BJ (cell line): Measurements from ENCODE around the gene COL9A3. TPM values are rescaled to one million over a fixed set of nuclear protein-coding genes. Genes with fewer than 3 reads are reported as not detected.

Source experiments
- CTCF ChIA-PET: fragments of 350-600 bp; formaldehyde crosslinking; extraction: SDS; loops from one replicate; lab custom pipeline; 2021; ENCODE audit warnings: antibody characterized with exemption, inconsistent platforms; lab: Yijun Ruan, JAX
- POLR2A ChIA-PET: fragments of 300-600 bp; sonication (Branson Sonifier 250); formaldehyde crosslinking; extraction: SDS; loops from one replicate; lab custom pipeline; 2021; ENCODE audit warnings: antibody characterized with exemption; lab: Charles Lee
- DNase-seq: peaks from one replicate; pipeline ENCODE4 v3.0.0-alpha.2; 2011; ENCODE audit warnings: low read depth
- H3K27me3 ChIP-seq: 2 replicates; pipeline ENCODE4 v1.6.0; 2011; ENCODE audit warnings: low read length; ENCODE audit not compliant: control insufficient read depth, insufficient read depth
- H3K36me3 ChIP-seq: 2 replicates; pipeline ENCODE4 v1.5.1; 2011; ENCODE audit warnings: low read length; ENCODE audit not compliant: control insufficient read depth, insufficient read depth
- H3K4me3 ChIP-seq: 2 replicates; pipeline ENCODE4 v1.5.1; 2011; ENCODE audit warnings: low read depth, mild to moderate bottlenecking, control low read depth, low read length
- CTCF ChIP-seq: IDR thresholded peaks from 2 replicates; pipeline ENCODE4 v1.5.1; 2011; ENCODE audit warnings: low read depth, mild to moderate bottlenecking, control low read depth, inconsistent platforms, low read length, moderate library complexity; ENCODE audit not compliant: insufficient read depth
- polyA plus RNA-seq: library from polyadenylated mRNA; depleted of rRNA; stranded (reverse); fragments of >200 nt; gene quantifications from 2 replicates; pipeline ENCODE4 v1.2.3, GENCODE V29; 2011

Gene COL9A3
- polyA plus RNA-seq, 1 experiment, result 0.21 TPM

DNA sequence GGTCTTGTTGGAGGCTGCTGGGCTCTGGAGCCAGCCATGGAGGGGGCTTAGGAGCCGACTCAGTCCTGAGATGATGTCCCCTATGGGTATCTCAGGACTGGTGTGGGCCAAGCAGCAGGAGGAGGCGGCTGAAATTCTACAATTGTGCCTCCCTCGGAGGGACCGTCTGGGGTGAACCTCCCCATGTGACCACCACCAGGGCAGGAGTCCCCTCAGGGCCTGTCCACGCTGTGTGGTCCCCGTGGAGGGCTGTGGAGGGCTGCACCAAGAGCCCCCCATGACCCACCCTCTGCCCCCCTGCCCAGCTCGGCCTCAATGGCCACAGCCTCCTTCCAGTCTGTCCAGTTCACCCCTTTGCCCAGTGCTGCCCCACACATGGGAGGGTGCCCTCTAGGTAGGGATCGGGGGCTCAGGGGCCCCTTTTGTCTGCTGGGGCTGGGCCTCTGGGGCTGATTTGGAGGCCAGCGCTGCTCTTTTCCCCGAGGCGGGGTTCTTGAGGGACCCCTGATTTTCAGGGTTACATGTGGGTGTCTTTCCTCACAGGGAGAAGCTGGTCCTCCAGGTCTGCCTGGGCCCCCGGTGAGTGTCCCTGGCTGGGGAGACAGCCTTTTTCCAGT, 1.2 kb downstream of the COL9A3 start:
- H3K4me3 ChIP-seq, result no peak overlapping the region
- TF ChIP-seq CTCF, result no peak
- no peak for DNase-seq
- peaks cover 9% of the 10 kb centered on the region for H3K27me3 ChIP-seq
- POLR2A ChIA-PET, result no interaction called here
- no peaks in the 10 kb centered on the region; the same call in 1 of the 2 replicates for H3K36me3 ChIP-seq
- CTCF ChIA-PET, result interaction anchor here (4.4 kb wide), 1 partner anchor 10 kb away, joined by 27 read pairs; no protein-coding TSS in a partner anchor

DNA sequence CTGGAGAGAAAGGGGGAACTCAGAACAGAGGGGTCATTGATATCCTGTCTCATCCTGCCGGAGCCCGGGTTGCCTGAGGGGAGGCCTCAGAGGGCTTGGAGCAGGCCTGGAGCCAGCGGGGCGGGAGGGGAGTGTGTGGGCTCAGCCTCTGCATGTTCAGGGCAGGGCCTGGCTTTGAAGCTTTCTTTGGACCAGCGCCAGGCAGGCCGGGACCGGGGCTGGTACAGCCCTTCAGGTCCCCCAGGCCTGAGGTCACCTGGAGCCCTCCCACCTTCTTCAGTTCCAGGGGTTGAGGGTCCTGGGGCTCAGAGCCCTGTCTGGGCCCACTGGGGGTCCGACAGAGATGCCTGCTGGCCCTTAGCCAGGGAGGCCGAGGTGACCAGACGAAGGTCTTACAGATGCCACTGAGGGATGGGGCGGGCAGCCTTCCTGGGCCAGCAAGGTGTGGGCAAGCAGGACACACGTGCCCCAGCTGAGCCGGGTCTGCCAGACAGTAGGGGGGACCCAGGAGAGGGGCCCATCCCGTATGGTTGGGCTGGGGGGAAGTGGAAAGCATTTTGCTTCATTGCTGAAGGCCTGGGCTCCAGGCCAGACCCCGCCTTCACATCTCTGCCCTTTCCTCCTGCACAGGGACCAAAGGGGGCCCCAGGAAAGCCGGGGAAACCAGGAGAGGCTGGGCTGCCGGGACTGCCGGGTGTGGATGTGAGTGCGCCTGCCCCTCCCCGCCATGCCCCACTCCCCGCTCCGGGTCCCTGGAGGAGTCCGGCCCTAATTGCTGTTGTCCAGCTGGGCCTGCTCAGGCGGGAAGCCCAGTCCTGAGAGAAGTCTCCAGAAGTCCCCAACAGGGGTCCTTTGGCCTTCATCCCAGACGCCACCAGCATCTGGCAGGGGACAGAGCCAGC, 2.0 kb downstream of the COL9A3 start:
- H3K36me3 ChIP-seq, result no peaks in the 10 kb centered on the region; the same call in 1 of the 2 replicates
- H3K27me3 ChIP-seq, result peaks cover 9% of the 10 kb centered on the region
- no peak for DNase-seq
- ChIA-PET POLR2A (no interaction called here), CTCF (interaction anchor here (4.4 kb wide), 1 partner anchor 10 kb away, joined by 27 read pairs; no protein-coding TSS in a partner anchor)
- H3K4me3 ChIP-seq, result no peak overlapping the region
- TF ChIP-seq CTCF, result no peak

- POLR2A ChIA-PET, result no interaction called here
Measured at GRCh38 chr20:62819494-62820174, 2.8 kb downstream of the COL9A3 start.

GRCh38 chr20:62820208-62820961, 3.5 kb downstream of the COL9A3 start:
- Histone ChIP-seq H3K4me3 (no peak overlapping the region), H3K36me3 (no peaks in the 10 kb centered on the region), H3K27me3 (peaks cover 9% of the 10 kb centered on the region)
- ChIA-PET CTCF (interaction anchor here (4.4 kb wide), 1 partner anchor 12 kb away, joined by 27 read pairs; no protein-coding TSS in a partner anchor), POLR2A (no interaction called here)
- DNase-seq, result no peak
- no peak for TF ChIP-seq CTCF

More at GRCh38 chr20:62819494-62820174, 2.8 kb downstream of the COL9A3 start:
- Histone ChIP-seq H3K36me3 (no peaks in the 10 kb centered on the region), H3K4me3 (no peak overlapping the region), H3K27me3 (peaks cover 9% of the 10 kb centered on the region)
- DNase-seq, result no peak
- CTCF ChIA-PET, result interaction anchor here (4.4 kb wide), 1 partner anchor 11 kb away, joined by 27 read pairs; no protein-coding TSS in a partner anchor
- no peak for TF ChIP-seq CTCF
